ENCODE data around the gene SNRPA1. TPM values are rescaled to one million over a fixed set of nuclear protein-coding genes. Genes with fewer than 3 reads are reported as not detected.
A peak's percentile ranks its signal among the peaks of the same experiment; 100 is the strongest.
"Not testable (repeated sequence)": the region's sequence is repeated elsewhere in the genome, so short reads cannot be mapped to it uniquely, and the experiment has no call there.

SNRPA1 gene
- total RNA-seq, 1 experiment from 2014 or later, result 97.8 TPM

DNA sequence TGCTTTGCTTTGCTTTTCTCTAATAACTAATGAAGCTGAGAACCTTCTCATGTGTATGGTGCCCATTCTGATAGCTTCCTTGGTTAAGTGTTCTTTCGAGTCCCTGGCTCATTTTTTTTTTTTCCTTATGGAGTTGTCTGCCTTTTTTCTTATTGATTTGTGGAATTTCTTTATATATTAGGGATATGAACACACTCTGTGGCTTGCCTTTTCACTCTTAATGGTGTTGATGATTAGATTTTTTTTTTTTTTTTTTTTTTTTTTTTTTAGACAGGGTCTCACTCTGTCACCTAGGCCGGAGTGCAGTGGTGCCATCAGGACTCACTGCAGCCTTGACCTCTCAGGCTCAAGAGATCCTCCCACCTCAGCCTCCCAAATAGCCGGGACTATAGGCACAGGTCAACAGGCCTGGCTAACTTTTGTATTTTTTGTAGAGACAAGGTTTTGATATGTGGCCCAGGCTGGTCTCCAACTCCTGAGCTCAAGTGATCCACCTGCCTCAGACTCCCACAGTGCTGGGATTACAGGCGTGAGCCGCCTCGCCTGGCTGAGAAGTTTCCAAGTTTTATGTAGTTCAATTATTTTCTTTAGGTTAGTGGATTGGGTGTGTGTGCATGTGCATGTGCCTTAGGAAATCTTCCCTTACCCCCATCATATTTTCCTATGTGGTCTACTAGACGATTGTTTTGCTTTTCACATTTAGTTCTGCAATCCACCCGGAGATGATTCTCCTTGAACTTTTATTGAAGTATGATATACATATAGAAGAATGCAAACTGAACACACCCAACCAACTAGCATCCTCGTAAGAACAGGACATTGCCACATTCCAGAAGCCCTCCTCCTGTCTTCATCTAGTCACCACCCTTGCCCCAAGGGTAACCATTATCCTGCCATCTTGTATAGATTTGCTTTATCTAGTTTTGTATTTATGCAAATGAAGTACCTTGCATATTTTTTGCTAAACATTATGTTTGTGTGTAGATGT lies 1.7 kb upstream of the SNRPA1 start:
- DNase-seq (ENCODE audit: low read depth), result no peak

DNA sequence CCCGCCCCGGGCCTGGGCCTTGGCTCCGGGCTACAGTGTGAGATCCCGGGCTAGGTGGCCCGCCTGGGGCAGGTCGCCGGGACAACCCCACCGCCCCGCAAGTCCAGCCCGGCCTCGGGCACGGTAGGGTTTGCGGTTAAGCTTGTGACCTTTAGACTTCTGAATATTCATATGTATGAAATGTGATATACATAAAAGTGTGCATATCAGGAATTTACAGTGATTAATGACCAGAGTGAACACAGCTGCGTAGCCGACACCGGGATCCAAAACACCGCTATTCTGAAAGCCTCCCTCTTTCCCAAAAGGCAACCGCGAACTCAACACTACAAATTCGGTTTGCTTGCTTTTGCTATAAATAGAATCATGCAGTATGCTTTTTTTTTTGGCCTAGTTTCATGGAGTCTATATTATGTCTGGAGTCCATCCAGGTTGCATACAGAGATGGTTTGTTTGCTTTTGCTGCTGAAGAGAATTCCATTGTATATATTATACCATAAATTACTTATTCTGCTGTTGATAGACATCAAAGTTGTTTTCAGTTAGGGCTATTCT lies 636 bp upstream of the SNRPA1 start:
- no peak for DNase-seq (ENCODE audit: low read depth)

GRCh38 chr15:101293122-101293521 lies 1.9 kb downstream of the SNRPA1 start:
- no peak for DNase-seq (ENCODE audit: low read depth)

DNA sequence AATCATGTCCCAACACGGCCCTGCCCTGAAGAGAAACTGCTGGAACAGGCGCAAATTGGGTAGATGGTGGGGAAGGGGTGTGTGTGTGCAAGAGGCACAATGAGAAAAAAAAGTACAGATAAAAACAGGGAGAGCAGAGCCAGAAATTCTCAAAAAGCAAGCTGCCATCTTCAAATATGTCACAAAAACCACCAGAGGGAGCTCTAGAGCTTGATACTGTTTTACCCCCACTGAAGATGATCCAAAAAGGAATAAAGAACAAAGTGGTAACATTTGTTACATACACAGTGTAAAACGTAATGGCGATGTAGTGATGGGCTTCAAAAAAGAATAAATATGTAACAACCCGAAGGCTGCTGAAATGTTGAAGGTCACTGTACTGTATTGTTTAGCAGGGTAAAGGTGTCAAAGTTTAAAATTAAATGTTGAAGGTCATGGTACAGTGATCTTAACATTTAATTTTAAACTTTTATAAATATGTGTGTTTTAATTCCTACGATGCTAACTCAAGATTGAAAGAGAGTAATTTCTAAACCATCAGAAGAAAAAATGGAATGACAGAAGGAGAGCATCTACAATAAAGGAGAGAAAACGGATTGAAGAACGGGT lies 6.0 kb downstream of the SNRPA1 start:
- peak; percentile 32 for DNase-seq (ENCODE audit: low read depth)

DNA sequence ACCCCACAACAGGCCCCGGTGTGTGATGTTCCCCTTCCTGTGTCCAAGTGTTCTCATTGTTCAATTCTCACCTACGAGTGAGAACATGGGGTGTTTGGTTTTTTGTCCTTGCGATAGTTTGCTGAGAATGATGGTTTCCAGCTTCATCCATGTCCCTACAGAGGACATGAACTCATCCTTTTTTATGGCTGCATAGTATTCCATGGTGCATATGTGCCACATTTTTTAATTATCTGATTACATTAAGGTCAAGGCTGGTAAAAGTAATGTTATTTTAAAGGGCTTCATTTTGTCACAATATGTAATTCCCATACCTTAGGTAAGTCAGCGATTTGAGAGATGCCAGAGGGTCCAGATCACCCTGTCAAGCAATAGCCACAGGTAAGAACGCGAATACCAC lies 7.7 kb downstream of the SNRPA1 start:
- DNase-seq (ENCODE audit: low read depth), result not testable (repeated sequence)

- DNase-seq (ENCODE audit: low read depth), result no peak
These were observed 8.5 kb downstream of the SNRPA1 start for GRCh38 chr15:101286471-101287114.

- no peak for DNase-seq (ENCODE audit: low read depth)
These were observed 11.1 kb downstream of the SNRPA1 start for GRCh38 chr15:101283931-101284330.

DNA sequence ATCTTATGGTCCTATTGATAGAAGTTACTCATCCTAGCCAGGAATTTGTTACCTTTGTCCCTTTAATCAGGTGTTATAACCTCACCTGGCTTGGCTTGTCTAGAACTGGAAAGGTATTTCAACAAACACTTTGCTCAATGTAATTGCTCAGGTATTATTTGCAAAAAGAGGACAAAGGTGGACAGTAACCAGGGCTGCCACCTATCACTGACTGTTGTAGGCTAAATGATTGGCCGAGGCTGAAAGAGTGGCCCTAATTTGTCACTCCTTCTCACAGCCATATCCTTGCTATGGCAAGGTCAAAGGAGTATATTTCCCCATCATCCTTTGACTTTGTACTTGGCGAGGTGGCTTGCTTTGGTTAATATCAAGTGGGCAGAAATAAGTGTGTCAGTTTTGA lies 15.0 kb downstream of the SNRPA1 start:
- DNase-seq (ENCODE audit: low read depth), result no peak

- DNase-seq (ENCODE audit: low read depth), result no peak
These were observed 17.0 kb downstream of the SNRPA1 start for GRCh38 chr15:101277943-101278564.

DNA sequence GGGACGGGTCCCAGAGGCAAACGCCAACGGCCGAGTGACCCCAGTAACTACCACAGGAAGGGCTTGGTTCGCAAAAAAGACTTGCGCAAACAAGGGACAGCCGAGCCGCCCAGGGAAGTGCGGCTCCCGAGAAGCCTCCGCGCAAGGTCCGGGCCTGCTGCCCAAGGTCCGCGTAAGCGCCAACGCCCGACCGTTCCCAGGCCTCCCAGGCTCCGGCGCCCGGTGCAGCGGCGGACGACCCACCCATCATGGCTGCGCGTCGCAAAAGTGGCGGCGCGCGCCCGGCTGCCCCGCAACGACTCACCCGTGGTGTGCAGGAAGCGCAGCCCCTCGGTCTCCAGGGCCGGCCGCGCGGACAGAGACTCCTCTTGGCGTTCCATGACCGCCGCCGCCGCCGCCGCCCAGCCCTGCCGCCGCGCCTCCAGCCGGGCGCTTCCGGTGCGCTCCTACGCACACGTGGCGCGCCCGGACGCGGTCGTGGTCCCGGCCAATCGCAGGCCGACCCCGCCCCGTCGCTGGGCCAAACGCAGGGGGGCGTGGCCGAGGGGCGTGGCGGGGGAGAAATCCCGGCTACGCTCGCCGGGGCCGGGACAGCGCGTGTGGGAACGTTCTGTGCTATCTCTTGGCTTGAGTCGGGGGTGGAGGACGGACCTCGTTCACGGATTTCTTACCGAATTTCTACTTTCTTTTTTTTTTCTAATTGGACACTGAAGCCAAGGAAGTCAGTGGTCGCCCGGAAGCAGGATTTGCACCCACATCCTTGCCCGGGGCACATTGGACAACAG lies 17.8 kb downstream of the SNRPA1 start, which contains the start of gene SELENOS:
TSS of gene SELENOS (minus strand) at position 448 of the 785 bp plus-strand sequence. CDS start at position 380, 68 bp downstream.
- DNase-seq (ENCODE audit: low read depth), result peak; percentile 80

- DNase-seq (ENCODE audit: low read depth), result peak; percentile 32
These were observed 18.5 kb downstream of the SNRPA1 start for GRCh38 chr15:101276501-101277037.

DNA sequence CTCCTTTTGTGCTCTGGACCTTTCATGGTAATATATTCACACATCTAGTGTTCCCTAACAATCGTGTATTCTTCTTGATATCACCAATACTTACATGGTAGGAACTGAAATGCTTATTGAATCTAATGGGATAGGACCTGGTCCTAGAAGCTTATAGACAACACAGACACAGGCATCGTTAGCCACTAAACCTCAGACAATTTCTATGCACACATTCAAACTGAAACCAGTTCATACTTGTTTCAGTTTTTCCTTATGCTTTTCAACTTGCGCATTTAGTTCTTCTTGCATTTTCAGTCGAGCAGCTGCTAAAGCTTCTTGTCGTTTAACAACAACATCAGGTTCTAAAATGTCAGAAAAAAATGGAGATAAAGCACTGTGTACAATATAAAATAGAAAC lies 20.0 kb downstream of the SNRPA1 start:
- DNase-seq (ENCODE audit: low read depth), result no peak

DNA sequence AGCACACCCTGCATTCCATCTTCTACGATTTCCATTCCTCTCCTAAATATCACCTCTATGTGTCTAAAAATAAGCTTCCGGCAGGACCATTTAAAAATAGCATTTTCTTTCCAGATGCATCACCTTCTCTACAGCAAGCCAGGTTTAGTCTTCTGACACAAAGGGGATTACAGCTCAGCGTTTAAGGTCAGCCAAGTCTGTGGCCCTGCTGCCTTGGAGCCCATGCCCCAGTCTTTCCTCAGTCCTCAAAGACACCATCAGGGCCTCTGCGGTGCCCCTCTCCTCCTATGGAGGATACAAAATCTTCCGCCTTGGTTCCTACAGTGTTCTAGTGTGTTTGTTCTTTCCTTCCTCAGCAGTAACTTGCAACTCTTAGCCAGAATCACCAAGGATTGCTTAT lies 21.5 kb downstream of the SNRPA1 start:
- no peak for DNase-seq (ENCODE audit: low read depth)

- no peak for DNase-seq (ENCODE audit: low read depth)
These were observed 22.5 kb downstream of the SNRPA1 start for GRCh38 chr15:101272584-101272983.

DNA sequence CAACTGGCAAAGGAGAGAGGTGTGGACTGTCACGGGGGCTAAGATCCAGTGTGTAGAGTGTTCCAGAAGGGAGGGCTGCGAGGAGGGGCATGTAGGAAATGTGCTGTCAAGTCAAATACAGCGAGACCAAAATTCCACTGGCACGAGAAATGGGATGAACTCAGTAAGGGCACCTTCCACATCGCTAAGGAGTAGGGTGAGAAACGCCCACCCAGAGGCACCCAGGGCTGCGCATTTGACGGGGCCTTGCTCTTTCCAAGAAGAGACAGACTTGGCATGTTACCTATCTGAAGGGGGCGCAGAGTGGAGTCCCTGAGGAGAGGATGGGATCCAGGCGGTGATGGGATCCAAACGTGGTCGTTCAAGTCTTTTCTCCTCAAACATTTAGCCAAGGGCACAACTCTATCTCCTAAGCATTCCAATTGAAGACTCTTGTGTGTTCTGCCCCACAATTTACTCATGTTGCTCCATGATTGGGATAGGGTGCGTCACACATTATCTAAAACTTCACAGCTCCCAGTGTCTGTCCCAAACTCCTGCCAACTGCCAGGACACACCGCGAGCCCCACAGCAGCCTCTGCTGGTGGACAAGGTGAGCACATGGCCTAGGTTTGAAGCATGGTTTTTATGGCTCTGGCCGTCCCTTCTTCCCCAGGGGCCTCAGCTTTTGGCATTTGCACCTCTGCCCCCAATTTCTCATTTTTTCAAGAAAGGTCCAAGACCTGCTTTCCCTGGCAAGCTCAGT lies 25.4 kb downstream of the SNRPA1 start:
- no peak for DNase-seq (ENCODE audit: low read depth)

DNA sequence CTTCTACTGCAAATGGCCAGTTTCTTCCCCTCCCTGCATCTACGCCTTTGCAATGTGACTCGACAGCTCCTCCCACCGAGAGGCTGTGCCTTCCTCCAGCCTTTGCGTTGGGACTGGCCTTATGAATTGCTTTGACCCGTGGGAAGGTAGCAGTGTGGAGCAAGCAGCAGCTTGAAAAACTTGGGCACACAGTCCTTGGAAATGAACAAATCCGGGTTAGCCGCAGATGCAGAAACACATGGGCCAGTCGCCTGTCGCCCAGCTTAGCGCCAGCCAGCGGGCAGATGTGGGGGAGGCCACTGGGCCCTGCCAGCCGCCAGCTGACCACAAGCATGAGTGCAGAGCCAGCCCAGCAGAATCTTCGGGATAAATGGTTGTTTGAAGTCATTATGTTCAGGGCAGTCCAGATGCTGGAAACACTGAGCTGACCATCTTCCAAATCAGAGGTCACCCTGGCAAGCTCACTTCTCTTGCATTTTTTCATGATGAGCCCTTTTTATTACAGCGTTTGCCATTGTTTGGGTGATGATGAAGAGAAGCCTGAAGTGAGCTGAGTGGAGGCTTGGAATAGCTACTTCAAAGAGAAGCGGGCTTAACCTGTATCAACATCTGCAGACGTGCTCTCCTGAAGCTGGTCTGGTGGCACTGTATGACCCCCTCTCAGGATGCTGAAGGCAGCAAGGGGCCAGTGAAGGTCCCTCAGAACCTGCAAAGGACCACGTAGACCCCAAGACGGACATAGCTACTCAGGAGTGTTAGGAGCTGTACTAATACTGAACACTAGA lies 27.5 kb downstream of the SNRPA1 start:
- DNase-seq (ENCODE audit: low read depth), result peak; percentile 49

DNA sequence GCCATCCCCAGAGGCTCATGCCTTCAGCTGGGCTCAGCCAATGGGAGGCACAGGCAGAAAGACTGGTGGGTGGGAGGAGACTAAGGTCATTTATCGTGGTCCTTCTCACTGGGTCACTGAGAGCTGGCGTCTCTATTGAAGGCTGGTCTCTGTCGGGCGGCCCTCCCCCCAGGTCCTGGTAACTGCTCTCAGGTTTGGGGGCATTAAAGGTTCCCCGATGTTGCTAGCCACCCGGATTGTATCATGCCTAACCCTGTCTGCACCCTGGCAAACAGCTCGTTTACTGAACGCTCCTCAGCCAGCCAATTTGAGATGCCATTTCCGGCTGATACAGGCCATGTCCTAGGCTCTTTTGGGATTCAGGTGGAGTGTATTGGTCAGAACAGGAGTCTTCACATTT lies 28.3 kb downstream of the SNRPA1 start:
- DNase-seq (ENCODE audit: low read depth), result no peak

DNA sequence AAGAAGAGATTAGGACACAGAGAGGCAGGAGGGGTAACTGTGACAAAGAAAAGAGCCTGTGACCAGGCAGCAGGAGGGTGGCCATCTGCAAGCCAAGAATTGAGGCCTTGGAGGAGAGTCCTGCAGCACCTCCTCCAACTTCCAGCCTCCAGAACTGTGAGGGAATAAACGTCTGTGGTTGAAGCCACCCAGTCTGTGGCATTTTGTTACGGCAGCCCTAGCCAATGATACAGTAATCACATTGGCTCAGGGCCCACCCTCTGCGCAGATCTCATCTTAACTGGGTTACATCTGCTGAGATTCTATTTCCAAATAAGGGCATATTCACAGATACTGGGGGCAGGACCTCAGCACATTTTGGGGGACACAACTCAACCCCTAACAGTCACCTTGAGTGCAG lies 29.0 kb downstream of the SNRPA1 start:
- no peak for DNase-seq (ENCODE audit: low read depth)
